GM23338 (cell line): ENCODE data around the gene RPL10. TPM values are rescaled to one million over a fixed set of nuclear protein-coding genes. Genes with fewer than 3 reads are reported as not detected.
"Not testable (repeated sequence)": the region's sequence is repeated elsewhere in the genome, so short reads cannot be mapped to it uniquely, and the experiment has no call there.

Experiments
- ATAC-seq: fragments of 200-7000 bp; cut with Tn5 transposase; 3 replicates; pipeline ENCODE4 v1.9.1; 2020
- DNase-seq: peaks from one replicate; pipeline ENCODE4 v3.0.0-alpha.2; 2015; ENCODE audit warnings: low spot score
- H2AFZ ChIP-seq: fragments of 200-600 bp; sonication (generic); 2 replicates; pipeline ENCODE4 v1.8.0; 2016; ENCODE audit warnings: antibody characterized with exemption, mild to moderate bottlenecking, moderate library complexity
- H3F3A ChIP-seq: fragments of 200-600 bp; sonication (generic); replicated peaks from 2 replicates; pipeline ENCODE4 v1.8.0; 2017; ENCODE audit warnings: antibody characterized with exemption, mixed run types, low read depth
- H3K27ac ChIP-seq: fragments of 200-600 bp; sonication (generic); 2 replicates; pipeline ENCODE4 v1.6.1; 2016; ENCODE audit warnings: low read depth
- H3K27me3 ChIP-seq: fragments of 200-600 bp; sonication (generic); 2 replicates; pipeline ENCODE4 v1.8.0; 2016; ENCODE audit warnings: mild to moderate bottlenecking, mixed run types, moderate library complexity; ENCODE audit not compliant: insufficient read depth
- H3K36me3 ChIP-seq: fragments of 200-600 bp; sonication (generic); 2 replicates; pipeline ENCODE4 v1.8.0; 2016; ENCODE audit warnings: mild to moderate bottlenecking; ENCODE audit not compliant: insufficient read depth
- H3K4me1 ChIP-seq: fragments of 200-600 bp; sonication (generic); 2 replicates; pipeline ENCODE4 v1.8.0; 2016; ENCODE audit warnings: mild to moderate bottlenecking, moderate library complexity; ENCODE audit not compliant: insufficient read depth
- H3K4me2 ChIP-seq: fragments of 200-600 bp; sonication (generic); 2 replicates; pipeline ENCODE4 v1.7.1; 2017; ENCODE audit warnings: mixed run types
- H3K4me3 ChIP-seq: fragments of 200-600 bp; sonication (generic); 2 replicates; pipeline ENCODE4 v1.6.1; 2016; ENCODE audit warnings: mixed run types
- H3K79me2 ChIP-seq: fragments of 200-600 bp; sonication (generic); replicated peaks from 2 replicates; pipeline ENCODE4 v1.8.0; 2017; ENCODE audit warnings: mild to moderate bottlenecking; ENCODE audit not compliant: insufficient read depth
- H3K9me2 ChIP-seq: fragments of 200-600 bp; sonication (generic); 2 replicates; pipeline ENCODE4 v1.8.0; 2017; ENCODE audit not compliant: insufficient read depth
- H4K20me1 ChIP-seq: fragments of 200-600 bp; sonication (generic); replicated peaks from 2 replicates; pipeline ENCODE4 v1.8.0; 2017; ENCODE audit warnings: mild to moderate bottlenecking; ENCODE audit not compliant: insufficient read depth
- H3K27ac Mint-ChIP-seq: 2 replicates; pipeline ENCODE4 v1.8.0; 2020; ENCODE audit warnings: inconsistent platforms, mild to moderate bottlenecking, moderate library complexity, mixed read lengths
- H3K27me3 Mint-ChIP-seq: 3 replicates; pipeline ENCODE4 v1.8.0; 2022; ENCODE audit warnings: low read depth, mild to moderate bottlenecking, moderate library complexity, mixed read lengths, inconsistent platforms; ENCODE audit not compliant: insufficient read depth, poor library complexity
- H3K36me3 Mint-ChIP-seq: 3 replicates; pipeline ENCODE4 v1.8.0; 2021; ENCODE audit warnings: low read depth, mild to moderate bottlenecking, inconsistent platforms, moderate library complexity, mixed read lengths
- H3K4me1 Mint-ChIP-seq: 3 replicates; pipeline ENCODE4 v1.8.0; 2020; ENCODE audit warnings: mild to moderate bottlenecking, inconsistent platforms, mixed read lengths
- H3K4me3 Mint-ChIP-seq: 3 replicates; pipeline ENCODE4 v1.8.0; 2021; ENCODE audit warnings: moderate library complexity, mild to moderate bottlenecking, inconsistent platforms, mixed read lengths
- H3K9me3 Mint-ChIP-seq: 3 replicates; pipeline ENCODE4 v1.8.0; 2020; ENCODE audit warnings: moderate library complexity, mild to moderate bottlenecking, inconsistent platforms, mixed read lengths
- CTCF ChIP-seq, 2 experiments: fragments of 200-600 bp in 1 of 2; sonication (generic) in 1 of 2; conservative IDR thresholded peaks; 2 replicates each; pipeline versions ENCODE4 v1.5.1 to v1.6.1; 2016 to 2017; ENCODE audit warnings: antibody characterized with exemption in 2 of 2, low read depth in 2 of 2, mild to moderate bottlenecking in 2 of 2, moderate library complexity in 1 of 2
- ETS1 ChIP-seq: IDR thresholded peaks from 2 replicates; pipeline ENCODE4 v1.6.1; 2016; ENCODE audit warnings: antibody characterized with exemption
- REST ChIP-seq: IDR thresholded peaks from one replicate; pipeline ENCODE4 v1.6.1; 2018; ENCODE audit warnings: antibody characterized with exemption; ENCODE audit not compliant: unreplicated experiment
- STAT1 ChIP-seq: IDR thresholded peaks from one replicate; pipeline ENCODE4 v1.6.1; 2016; ENCODE audit warnings: antibody characterized with exemption; ENCODE audit not compliant: unreplicated experiment
- ZNF331 ChIP-seq: fragments of 250-450 bp; sonication (Bioruptor Pico); IDR thresholded peaks from 2 replicates; pipeline ENCODE4 v1.5.0; 2020; ENCODE audit warnings: low read depth, mild to moderate bottlenecking, moderate library complexity
- polyA plus RNA-seq: library from polyadenylated mRNA; unstranded; fragments of >200 nt; fragmentation: Nextera tagmentation; extraction: Ambion mirVana; gene quantifications from 2 replicates; pipeline ENCODE4 v1.2.1, GENCODE V29; 2016
- total RNA-seq: library from RNA; depleted of rRNA; stranded (reverse); fragments of >200 nt; shearing (Covaris generic); gene quantifications from 2 replicates; pipeline ENCODE4 v1.2.3, GENCODE V29; 2014

Gene RPL10
- total and polyA plus RNA-seq, 2 experiments from 2014 or later = 1,696 to 4,929 TPM

DNA sequence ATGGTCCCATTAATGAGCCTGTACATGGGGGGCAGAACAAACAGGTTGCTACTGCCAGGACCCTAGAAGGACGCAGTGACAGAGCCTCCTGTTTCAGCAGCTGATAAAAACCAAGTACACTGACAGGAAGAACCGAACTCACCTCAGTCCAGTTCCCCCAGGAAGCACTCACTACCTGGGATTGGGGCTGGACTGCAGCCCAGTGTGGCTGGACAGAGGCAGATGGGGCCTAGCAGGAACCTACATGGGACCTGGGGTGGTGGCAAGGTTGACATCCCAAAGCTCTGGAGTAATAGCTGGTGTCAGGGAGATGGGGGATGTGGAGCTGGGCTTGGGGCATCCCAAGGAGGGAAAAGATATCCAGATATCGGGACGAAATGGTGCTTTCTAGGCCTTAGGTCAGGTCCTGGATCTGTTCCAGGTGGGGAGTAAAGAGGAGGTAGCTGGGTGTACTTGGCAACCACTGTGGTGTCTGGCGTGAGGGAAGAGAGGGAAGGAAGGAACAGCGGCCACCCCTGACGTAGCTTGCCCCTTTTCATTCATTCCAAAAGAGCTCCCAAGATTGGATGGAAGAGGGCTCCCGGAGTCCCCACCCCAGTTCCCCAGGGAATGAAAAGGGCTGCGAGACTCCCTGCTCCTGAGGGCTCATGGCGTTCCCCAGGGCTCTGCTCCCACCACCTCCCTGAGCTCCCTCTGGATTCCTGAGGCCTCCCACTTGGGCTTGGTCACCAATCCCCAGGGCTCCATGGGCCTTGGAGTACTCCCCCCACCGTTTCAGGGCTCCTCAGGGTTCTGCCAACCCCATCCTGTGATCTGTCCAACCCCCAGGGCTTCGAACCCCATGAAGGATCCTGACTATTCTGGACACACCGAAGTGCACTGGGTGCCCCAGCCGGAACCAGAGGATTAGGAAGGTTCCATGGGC is 14.6 kb upstream of the RPL10 start (continued):
- no peak for TF ChIP-seq REST
- TF ChIP-seq ETS1 = no peak

DNA sequence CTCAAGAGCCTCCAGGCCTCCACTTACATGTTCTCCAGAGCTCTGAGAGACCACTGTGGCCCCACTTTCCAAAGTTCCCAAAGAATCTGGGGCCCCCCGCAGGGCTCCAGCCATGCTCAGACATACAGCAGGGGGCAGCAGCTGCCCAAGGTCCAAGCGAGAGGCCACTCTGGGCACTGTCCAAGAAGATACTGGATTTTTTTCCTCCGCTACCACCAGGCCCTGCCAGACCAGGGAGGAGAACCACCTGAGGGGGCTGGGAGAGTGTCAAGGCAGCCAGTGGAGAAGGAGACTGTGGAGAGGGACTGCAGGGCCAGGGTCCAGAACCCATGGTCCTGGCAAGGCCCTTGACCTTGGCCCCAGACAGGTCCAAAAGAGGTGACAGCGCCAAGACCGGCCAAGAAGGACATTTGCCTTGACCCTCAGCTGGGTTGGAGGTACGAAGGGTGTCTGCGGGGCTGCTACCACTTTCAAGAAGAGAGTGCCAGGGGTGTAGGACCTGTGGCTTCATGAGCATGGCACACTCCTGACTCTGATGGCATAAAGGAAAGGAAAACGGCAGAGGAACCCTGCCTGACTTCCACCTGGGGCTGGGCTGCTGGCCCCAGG is 13.8 kb upstream of the RPL10 start:
- no peaks in the 10 kb centered on the region for H3K36me3 ChIP-seq
- H4K20me1 ChIP-seq = no peaks in the 10 kb centered on the region
- no peaks in the 10 kb centered on the region for H3F3A ChIP-seq
- Mint-ChIP-seq H3K9me3 (no peaks in the 10 kb centered on the region), H3K27ac (no peak overlapping the region), H3K4me1 (peaks cover 18% of the 10 kb centered on the region), H3K27me3 (peaks cover 9% of the 10 kb centered on the region), H3K4me3 (no peak overlapping the region), H3K36me3 (peaks cover 20% of the 10 kb centered on the region)
- H3K4me1 ChIP-seq = 0 out of 2 replicates have a peak, but pooled peaks cover 4% of the 10 kb centered on the region
- H3K79me2 ChIP-seq = peaks cover 10% of the 10 kb centered on the region
- H3K27ac ChIP-seq = no peak overlapping the region
- no peak overlapping the region for H3K4me3 ChIP-seq
- H3K4me2 ChIP-seq = no peak overlapping the region
- H2AFZ ChIP-seq = no peak overlapping the region
- H3K9me2 ChIP-seq = no peaks in the 10 kb centered on the region
- no peak for DNase-seq
- no peaks in the 10 kb centered on the region for H3K27me3 ChIP-seq
- ATAC-seq = no peak
- no peak for TF ChIP-seq ZNF331 (CRISPR knock-in tag)
- peak in 1 of 2 experiments; percentile 28; a peak in 2 of 4 replicates for TF ChIP-seq CTCF (conservative IDR thresholded peaks at IDR 0.05; ENCODE audit: low read depth in 2 of 2)
- TF ChIP-seq STAT1 = no peak
- no peak for TF ChIP-seq REST

- H3K9me3 Mint-ChIP-seq, H3K4me3 Mint-ChIP-seq, DNase-seq, H3K79me2 ChIP-seq, H3K4me2 ChIP-seq, H4K20me1 ChIP-seq, H3K27ac Mint-ChIP-seq, H2AFZ ChIP-seq, H3K36me3 ChIP-seq, H3K4me1 Mint-ChIP-seq, H3K27me3 ChIP-seq, H3K4me3 ChIP-seq, H3K27me3 Mint-ChIP-seq, H3K27ac ChIP-seq, H3F3A ChIP-seq, H3K4me1 ChIP-seq, H3K36me3 Mint-ChIP-seq, H3K9me2 ChIP-seq: not testable (repeated sequence)
- ATAC-seq = peak; percentile 20
Measured at GRCh38 chrX:154388094-154388493, 10.1 kb upstream of the RPL10 start.

GRCh38 chrX:154388649-154389048 is 9.5 kb upstream of the RPL10 start:
- not testable (repeated sequence) for H3K27ac ChIP-seq, H3K79me2 ChIP-seq, H3K4me3 ChIP-seq, H3K36me3 ChIP-seq, H3K27me3 Mint-ChIP-seq, H3K4me2 ChIP-seq, H3K4me1 Mint-ChIP-seq, H3K27me3 ChIP-seq, H3K9me2 ChIP-seq, H3K4me1 ChIP-seq, H3K27ac Mint-ChIP-seq, H3F3A ChIP-seq, H2AFZ ChIP-seq, DNase-seq, H4K20me1 ChIP-seq, H3K9me3 Mint-ChIP-seq, H3K4me3 Mint-ChIP-seq, H3K36me3 Mint-ChIP-seq
- ATAC-seq = peak; percentile 1; the same call in 1 of the 3 replicates
